ENCODE results near the gene USP3. TPM values are rescaled to one million over a fixed set of nuclear protein-coding genes. Genes with fewer than 3 reads are reported as not detected.

Gene USP3
- total and polyA plus RNA-seq, 9 of the 15 experiments (the other 6 are each of a cell fraction or from before 2014, with no cell fraction given) = 17.3 to 54.3 (median 34.8) TPM

DNA sequence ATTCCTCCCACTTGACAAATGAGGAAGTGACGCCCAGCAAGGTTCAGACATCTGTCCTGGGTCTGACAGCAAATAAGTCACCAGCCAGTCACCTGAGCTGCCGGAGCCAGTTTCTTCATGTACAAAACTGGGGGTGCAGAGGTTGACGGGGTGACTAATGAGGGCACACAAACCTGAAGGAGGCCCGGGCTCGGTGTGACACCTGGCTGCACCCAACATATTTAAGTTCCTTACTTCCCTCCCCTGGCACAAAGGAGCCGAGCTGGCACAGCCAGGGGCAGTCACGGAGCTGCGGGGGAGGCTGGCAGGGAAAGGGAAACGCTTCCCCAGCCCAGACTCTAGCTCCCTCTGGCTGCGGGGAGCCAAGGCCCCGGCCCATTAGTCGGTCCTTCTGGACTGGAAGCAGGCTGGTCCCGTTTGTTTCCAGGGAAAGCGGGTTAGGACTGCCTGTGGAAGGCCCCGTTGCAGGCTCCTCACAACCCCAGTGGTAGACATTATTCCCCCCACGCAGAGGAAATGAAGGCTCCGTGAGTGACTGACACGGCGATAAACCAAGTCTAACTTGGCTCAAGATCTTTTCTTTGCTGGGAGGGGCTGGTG is 95.1 kb downstream of the USP3 start (continued):
- TF ChIP-seq NR0B1 (IDR thresholded peaks at IDR 0.05; ENCODE audit: partially characterized antibody) (no peak), POLR2G (IDR thresholded peaks at IDR 0.05; ENCODE audit: low read depth, low read length) (0 out of 2 replicates have a peak, but pooled peaks have one; percentile 29), ZBTB17 (CRISPR knock-in tag; IDR thresholded peaks at IDR 0.05) (no peak), EZH2 (IDR thresholded peaks at IDR 0.05; ENCODE audit: borderline replicate concordance, low read depth, low read length) (no peak), NR2F6 (CRISPR knock-in tag; IDR thresholded peaks at IDR 0.05) (no peak), E2F6 (IDR thresholded peaks at IDR 0.05; ENCODE audit: borderline replicate concordance in 1 of 2, extremely low read depth in 1 of 2, insufficient read depth in 1 of 2, insufficient read length in 1 of 2, low read depth in 1 of 2, low read length in 1 of 2, poor library complexity in 1 of 2, severe bottlenecking in 1 of 2) (no peak), TARDBP (IDR thresholded peaks at IDR 0.05) (no peak), ZNF124 (CRISPR knock-in tag; IDR thresholded peaks at IDR 0.05) (no peak), SPI1 (IDR thresholded peaks at IDR 0.05; ENCODE audit: borderline replicate concordance, low read depth, low read length) (peak; percentile 94), RAD21 (CRISPR knock-in tag; conservative IDR thresholded peaks at IDR 0.05 in 1 of 2, IDR thresholded peaks at IDR 0.05 in 1 of 2) (peak in 1 of 2 experiments; percentile 73; a peak in 2 of 4 replicates), IRF2 (CRISPR knock-in tag; IDR thresholded peaks at IDR 0.05) (no peak), STAG1 (CRISPR knock-in tag; IDR thresholded peaks at IDR 0.05; ENCODE audit: borderline replicate concordance) (peak; percentile 71; the same call in 1 of the 2 replicates), FOXP1 (CRISPR knock-in tag; IDR thresholded peaks at IDR 0.05) (no peak), SAFB (IDR thresholded peaks at IDR 0.05; ENCODE audit: borderline replicate concordance, low read depth, low read length) (no peak)
- TF ChIP-seq, protein P1, sequence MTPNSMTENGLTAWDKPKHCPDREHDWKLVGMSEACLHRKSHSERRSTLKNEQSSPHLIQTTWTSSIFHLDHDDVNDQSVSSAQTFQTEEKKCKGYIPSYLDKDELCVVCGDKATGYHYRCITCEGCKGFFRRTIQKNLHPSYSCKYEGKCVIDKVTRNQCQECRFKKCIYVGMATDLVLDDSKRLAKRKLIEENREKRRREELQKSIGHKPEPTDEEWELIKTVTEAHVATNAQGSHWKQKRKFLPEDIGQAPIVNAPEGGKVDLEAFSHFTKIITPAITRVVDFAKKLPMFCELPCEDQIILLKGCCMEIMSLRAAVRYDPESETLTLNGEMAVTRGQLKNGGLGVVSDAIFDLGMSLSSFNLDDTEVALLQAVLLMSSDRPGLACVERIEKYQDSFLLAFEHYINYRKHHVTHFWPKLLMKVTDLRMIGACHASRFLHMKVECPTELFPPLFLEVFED (CRISPR knock-in tag; conservative IDR thresholded peaks at IDR 0.05) = no peak
- TF ChIP-seq, protein P2, sequence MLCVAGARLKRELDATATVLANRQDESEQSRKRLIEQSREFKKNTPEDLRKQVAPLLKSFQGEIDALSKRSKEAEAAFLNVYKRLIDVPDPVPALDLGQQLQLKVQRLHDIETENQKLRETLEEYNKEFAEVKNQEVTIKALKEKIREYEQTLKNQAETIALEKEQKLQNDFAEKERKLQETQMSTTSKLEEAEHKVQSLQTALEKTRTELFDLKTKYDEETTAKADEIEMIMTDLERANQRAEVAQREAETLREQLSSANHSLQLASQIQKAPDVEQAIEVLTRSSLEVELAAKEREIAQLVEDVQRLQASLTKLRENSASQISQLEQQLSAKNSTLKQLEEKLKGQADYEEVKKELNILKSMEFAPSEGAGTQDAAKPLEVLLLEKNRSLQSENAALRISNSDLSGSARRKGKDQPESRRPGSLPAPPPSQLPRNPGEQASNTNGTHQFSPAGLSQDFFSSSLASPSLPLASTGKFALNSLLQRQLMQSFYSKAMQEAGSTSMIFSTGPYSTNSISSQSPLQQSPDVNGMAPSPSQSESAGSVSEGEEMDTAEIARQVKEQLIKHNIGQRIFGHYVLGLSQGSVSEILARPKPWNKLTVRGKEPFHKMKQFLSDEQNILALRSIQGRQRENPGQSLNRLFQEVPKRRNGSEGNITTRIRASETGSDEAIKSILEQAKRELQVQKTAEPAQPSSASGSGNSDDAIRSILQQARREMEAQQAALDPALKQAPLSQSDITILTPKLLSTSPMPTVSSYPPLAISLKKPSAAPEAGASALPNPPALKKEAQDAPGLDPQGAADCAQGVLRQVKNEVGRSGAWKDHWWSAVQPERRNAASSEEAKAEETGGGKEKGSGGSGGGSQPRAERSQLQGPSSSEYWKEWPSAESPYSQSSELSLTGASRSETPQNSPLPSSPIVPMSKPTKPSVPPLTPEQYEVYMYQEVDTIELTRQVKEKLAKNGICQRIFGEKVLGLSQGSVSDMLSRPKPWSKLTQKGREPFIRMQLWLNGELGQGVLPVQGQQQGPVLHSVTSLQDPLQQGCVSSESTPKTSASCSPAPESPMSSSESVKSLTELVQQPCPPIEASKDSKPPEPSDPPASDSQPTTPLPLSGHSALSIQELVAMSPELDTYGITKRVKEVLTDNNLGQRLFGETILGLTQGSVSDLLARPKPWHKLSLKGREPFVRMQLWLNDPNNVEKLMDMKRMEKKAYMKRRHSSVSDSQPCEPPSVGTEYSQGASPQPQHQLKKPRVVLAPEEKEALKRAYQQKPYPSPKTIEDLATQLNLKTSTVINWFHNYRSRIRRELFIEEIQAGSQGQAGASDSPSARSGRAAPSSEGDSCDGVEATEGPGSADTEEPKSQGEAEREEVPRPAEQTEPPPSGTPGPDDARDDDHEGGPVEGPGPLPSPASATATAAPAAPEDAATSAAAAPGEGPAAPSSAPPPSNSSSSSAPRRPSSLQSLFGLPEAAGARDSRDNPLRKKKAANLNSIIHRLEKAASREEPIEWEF (CRISPR knock-in tag; IDR thresholded peaks at IDR 0.05) = no peak

All from K562 (cell line).